Prostate gland (tissue), 2 donors: ENCODE results near the gene CDKN2B. TPM values are rescaled to one million over a fixed set of nuclear protein-coding genes. Genes with fewer than 3 reads are reported as not detected.
"Not testable (repeated sequence)": the region's sequence is repeated elsewhere in the genome, so short reads cannot be mapped to it uniquely, and the experiment has no call there.

Source experiments
- DNase-seq: peaks from one replicate; pipeline ENCODE4 v3.0.0-alpha.2; 2019; ENCODE audit warnings: low spot score
- H3K27ac ChIP-seq, 2 donors: fragments of 200-600 bp; sonication (generic); 2 replicates each; pipeline ENCODE4 v1.5.1; 2017 to 2019
- H3K27me3 ChIP-seq: fragments of 200-600 bp; sonication (generic); replicated peaks from 2 replicates; pipeline ENCODE4 v1.5.1; 2019; ENCODE audit not compliant: insufficient read depth
- H3K36me3 ChIP-seq, 2 donors: fragments of 200-600 bp; sonication (generic); 1 replicate in 1 of 2; 2 replicates in 1 of 2; pipeline versions ENCODE4 v1.5.1 to v1.8.1; 2017 to 2019
- H3K4me1 ChIP-seq: fragments of 200-600 bp; sonication (generic); replicated peaks from 2 replicates; pipeline ENCODE4 v1.5.1; 2019
- H3K4me3 ChIP-seq, 2 donors: fragments of 200-600 bp; sonication (generic); 2 replicates each; pipeline ENCODE4 v1.5.1; 2017 to 2019
- H3K9me3 ChIP-seq: fragments of 200-600 bp; sonication (generic); 2 replicates; pipeline ENCODE4 v1.5.1; 2017
- POLR2A ChIP-seq: fragments of 450-650 bp; IDR thresholded peaks from one replicate; pipeline ENCODE4 v1.6.1; 2016; ENCODE audit warnings: antibody characterized with exemption, mild to moderate bottlenecking
- POLR2AphosphoS5 ChIP-seq: sonication (generic); formaldehyde crosslinking; IDR thresholded peaks from one replicate; pipeline ENCODE4 v1.6.1; 2017; ENCODE audit warnings: antibody characterized with exemption
- WGBS: methylation state at CpG from one replicate; pipeline ENCODE4 v1.1.5; 2018; 5-methylcytosine and 5-hydroxymethylcytosine counted together
- intact Hi-C: fragments of 100-400 bp; cut with DNase I; formaldehyde crosslinking; loops from one replicate; pipeline ENCODE4 v1.14.2; 2022
- total RNA-seq, 2 donors: library from RNA; depleted of rRNA; stranded (reverse); fragments of >200 nt; gene quantifications; one replicate each; pipeline ENCODE4 v1.1.0, GENCODE V29; 2016
- TF ChIP-seq, protein P1 (sequence below), 4 experiments: fragments of 200-600 bp in 2 of 4; fragments of 450-650 bp in 2 of 4; sonication (generic) in 2 of 4; IDR thresholded peaks; 1 replicate in 3 of 4; 2 replicates in 1 of 4; pipeline ENCODE4 v1.5.1; 2016 to 2019; ENCODE audit warnings: antibody characterized with exemption in 4 of 4, mild to moderate bottlenecking in 2 of 4, moderate library complexity in 2 of 4

CDKN2B gene
- 1 to 10 TPM; 5.4 to 8.8 TPM for total RNA-seq

- no peaks in the 10 kb centered on the region for H3K9me3 ChIP-seq
- WGBS: under 1% methylated on average over 68 of the region's 86 CpGs
- H3K36me3 ChIP-seq: no peaks in the 10 kb centered on the region
- H3K4me1 ChIP-seq: no peaks in the 10 kb centered on the region
- TF ChIP-seq, protein P1, sequence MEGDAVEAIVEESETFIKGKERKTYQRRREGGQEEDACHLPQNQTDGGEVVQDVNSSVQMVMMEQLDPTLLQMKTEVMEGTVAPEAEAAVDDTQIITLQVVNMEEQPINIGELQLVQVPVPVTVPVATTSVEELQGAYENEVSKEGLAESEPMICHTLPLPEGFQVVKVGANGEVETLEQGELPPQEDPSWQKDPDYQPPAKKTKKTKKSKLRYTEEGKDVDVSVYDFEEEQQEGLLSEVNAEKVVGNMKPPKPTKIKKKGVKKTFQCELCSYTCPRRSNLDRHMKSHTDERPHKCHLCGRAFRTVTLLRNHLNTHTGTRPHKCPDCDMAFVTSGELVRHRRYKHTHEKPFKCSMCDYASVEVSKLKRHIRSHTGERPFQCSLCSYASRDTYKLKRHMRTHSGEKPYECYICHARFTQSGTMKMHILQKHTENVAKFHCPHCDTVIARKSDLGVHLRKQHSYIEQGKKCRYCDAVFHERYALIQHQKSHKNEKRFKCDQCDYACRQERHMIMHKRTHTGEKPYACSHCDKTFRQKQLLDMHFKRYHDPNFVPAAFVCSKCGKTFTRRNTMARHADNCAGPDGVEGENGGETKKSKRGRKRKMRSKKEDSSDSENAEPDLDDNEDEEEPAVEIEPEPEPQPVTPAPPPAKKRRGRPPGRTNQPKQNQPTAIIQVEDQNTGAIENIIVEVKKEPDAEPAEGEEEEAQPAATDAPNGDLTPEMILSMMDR (IDR thresholded peaks at IDR 0.05): peak; percentile 73 to 91 (median 86)
- TF ChIP-seq POLR2A (peak; percentile 61), POLR2AphosphoS5 (peak; percentile 98)
- H3K27ac ChIP-seq: peak within 1 kb of the TSS; percentile 89 to 92
- intact Hi-C loops: loop anchor here (5.0 to 10.0 kb wide), 2 partner anchors 197 to 674 kb away; partner anchors contain the start of gene KLHL9
- H3K27me3 ChIP-seq: peaks cover 8% of the 10 kb centered on the region
- peak; percentile 94 for DNase-seq
- peak within 1 kb of the TSS; percentile 49 to 66 for H3K4me3 ChIP-seq
Measured at GRCh38 chr9:22008717-22009505, at the start of gene CDKN2B. Gene CDKN2B (minus strand): TSS chr9:22009305. CDS start chr9:22008953, 352 bp downstream.

- intact Hi-C loops, H3K36me3 ChIP-seq, H3K27me3 ChIP-seq, H3K9me3 ChIP-seq, H3K4me3 ChIP-seq, DNase-seq, H3K4me1 ChIP-seq, H3K27ac ChIP-seq: not testable (repeated sequence)
- 97% methylated on average over 6 of the region's 6 CpGs for WGBS
Measured at GRCh38 chr9:22057972-22058371, 48.9 kb upstream of the CDKN2B start.

DNA sequence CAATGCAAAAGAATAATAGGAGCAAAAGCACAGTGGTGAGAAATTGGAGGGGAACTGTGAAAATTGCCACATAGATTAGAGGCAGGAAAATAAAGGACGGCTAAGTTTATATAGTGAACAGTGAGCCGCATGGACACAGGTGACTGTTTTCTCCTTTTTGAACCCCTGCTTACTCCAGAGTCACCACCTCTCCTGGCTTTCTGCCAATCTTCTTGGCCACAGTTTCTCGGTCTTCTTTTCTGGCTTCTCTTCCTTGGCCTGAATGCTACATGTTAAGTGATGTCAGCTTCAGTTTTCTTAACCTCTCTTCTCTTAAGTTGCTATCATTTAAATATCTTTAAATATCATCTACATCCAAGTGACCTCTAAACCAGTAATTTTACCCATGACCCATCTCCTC lies 47.3 kb upstream of the CDKN2B start:
- no peak for TF ChIP-seq POLR2A
- no peak for TF ChIP-seq POLR2AphosphoS5
- TF ChIP-seq, protein P1 (IDR thresholded peaks at IDR 0.05): no peak
- H3K9me3 ChIP-seq: no peaks in the 10 kb centered on the region
- no peak overlapping the region for H3K4me3 ChIP-seq
- no peak overlapping the region for H3K27ac ChIP-seq
- intact Hi-C loops: no loop called here
- 40% methylated on average over 3 of the region's 3 CpGs for WGBS
- no peaks in the 10 kb centered on the region for H3K4me1 ChIP-seq
- no peak for DNase-seq
- no peaks in the 10 kb centered on the region for H3K27me3 ChIP-seq
- no peaks in the 10 kb centered on the region for H3K36me3 ChIP-seq

DNA sequence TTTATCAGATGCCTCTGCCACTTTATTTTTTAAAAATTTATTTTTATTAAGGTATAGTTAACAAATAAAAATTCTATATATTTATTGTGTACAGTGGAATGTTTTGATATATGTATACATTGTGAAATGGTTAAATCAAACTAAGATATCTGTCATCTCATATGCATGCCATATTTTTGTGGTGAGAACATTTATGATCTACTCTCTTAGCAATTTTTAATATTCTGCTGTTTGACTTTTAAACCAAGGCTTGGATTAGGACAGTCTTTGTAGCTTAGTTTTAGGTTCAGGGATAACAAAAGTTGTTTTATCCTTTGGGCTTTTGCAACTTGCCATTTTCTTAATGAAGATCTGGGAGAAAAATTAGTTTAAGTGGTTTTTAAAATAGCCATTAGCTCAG lies 46.0 kb upstream of the CDKN2B start:
- TF ChIP-seq, protein P1 (IDR thresholded peaks at IDR 0.05): no peak
- TF ChIP-seq POLR2A (no peak), POLR2AphosphoS5 (no peak)
- Histone ChIP-seq H3K27ac (no peak overlapping the region), H3K36me3 (no peaks in the 10 kb centered on the region), H3K9me3 (no peaks in the 10 kb centered on the region), H3K27me3 (no peaks in the 10 kb centered on the region), H3K4me3 (no peak overlapping the region), H3K4me1 (no peaks in the 10 kb centered on the region)
- intact Hi-C loops: no loop called here
- no peak for DNase-seq

DNA sequence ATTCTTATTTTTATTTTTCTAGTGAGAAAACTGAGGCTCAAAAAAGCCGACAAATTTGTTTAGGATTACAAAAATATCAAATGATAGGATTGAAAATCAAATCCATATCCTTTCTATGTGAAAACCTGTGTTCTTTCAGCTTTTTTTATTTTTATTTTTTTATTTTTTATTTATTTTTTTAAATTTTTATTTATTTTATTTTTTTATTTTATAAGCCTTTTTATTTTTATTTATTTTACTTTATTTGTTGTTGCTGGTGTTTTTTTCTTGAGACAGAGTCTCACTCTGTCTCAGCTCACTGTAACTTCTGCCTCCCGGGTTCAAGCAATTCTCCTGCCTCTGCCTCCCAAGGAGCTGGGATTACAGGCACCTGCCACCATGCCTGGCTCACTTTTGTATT lies 45.4 kb upstream of the CDKN2B start:
- Histone ChIP-seq H3K4me1 (no peaks in the 10 kb centered on the region), H3K36me3 (no peaks in the 10 kb centered on the region), H3K27ac (no peak overlapping the region), H3K4me3 (no peak overlapping the region), H3K9me3 (no peaks in the 10 kb centered on the region), H3K27me3 (no peaks in the 10 kb centered on the region)
- no peak for DNase-seq
- TF ChIP-seq POLR2A (no peak), POLR2AphosphoS5 (no peak)
- TF ChIP-seq, protein P1 (IDR thresholded peaks at IDR 0.05): no peak
- 96% methylated on average over 2 of the region's 2 CpGs for WGBS
- intact Hi-C loops: no loop called here
